ENCODE measurements around the gene AHNAK.

The AHNAK gene

DNA sequence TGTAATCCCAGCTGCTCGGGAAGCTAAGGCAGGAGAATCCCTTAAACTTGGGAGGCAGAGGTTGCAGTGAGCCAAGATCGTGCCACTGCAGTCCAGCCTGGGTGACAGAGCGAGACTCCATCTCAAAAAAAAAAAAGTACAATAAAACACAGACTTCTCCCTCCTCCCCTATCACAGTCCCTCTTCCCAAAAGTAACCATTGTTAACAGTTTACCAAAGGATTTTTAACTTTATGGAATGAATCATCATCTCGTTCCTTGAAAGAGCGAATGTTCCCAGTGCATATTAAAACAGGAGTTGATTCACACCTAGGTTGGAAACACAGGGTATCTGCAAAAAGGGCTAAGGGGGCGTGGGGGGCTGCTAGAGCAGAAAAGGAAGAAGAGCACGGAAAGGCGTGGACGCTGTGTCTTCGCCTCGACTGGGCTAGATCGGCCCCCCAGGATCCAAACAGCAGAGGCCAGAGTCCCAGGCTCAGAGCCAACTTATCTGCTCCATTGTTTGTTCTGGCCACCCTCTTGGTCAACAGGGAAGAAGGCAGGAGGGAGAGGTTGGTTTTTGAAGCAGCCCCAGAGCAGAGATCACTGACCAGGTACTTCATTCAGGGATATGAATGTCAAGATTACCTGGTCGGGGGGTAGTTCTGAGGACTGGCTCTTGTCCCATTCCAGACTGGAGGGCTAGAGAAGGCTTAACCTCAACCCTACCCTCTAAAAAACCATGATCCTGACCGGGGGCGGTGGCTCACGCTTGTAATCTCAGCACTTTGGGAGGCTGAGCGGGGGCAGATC is 2.1 kb upstream of the AHNAK start:
- Histone ChIP-seq H3K4me1 (ENCODE audit: control insufficient read depth, insufficient read depth, low read length, poor library complexity, severe bottlenecking) (peaks cover 40% of the 10 kb centered on the region), H3K36me3 (ENCODE audit: control insufficient read depth, insufficient read depth, low read length) (peaks cover 3% of the 10 kb centered on the region), H3K9me3 (ENCODE audit: control insufficient read depth, low read length) (no peaks in the 10 kb centered on the region), H3K4me3 (ENCODE audit: extremely low read depth, insufficient read depth, low read length, poor library complexity, severe bottlenecking) (no peak overlapping the region), H3K27ac (ENCODE audit: low read depth, low read length, severe bottlenecking) (no peak overlapping the region)
- WGBS, 2 experiments (ENCODE audit: insufficient coverage in 2 of 2): 90 to 91% methylated on average over 11 to 17 of the region's 17 CpGs

- H3K27ac ChIP-seq (ENCODE audit: low read depth, low read length, severe bottlenecking): peak overlapping the region; percentile 86
- 59 to 67% methylated on average over 6 of the region's 8 CpGs for WGBS, 2 experiments (ENCODE audit: insufficient coverage in 2 of 2)
- H3K4me3 ChIP-seq (ENCODE audit: extremely low read depth, insufficient read depth, low read length, poor library complexity, severe bottlenecking): peak overlapping the region; percentile 96
- peaks cover 3% of the 10 kb centered on the region for H3K36me3 ChIP-seq (ENCODE audit: control insufficient read depth, insufficient read depth, low read length)
- peaks cover 40% of the 10 kb centered on the region for H3K4me1 ChIP-seq (ENCODE audit: control insufficient read depth, insufficient read depth, low read length, poor library complexity, severe bottlenecking)
- H3K9me3 ChIP-seq (ENCODE audit: control insufficient read depth, low read length): no peaks in the 10 kb centered on the region
Measured at GRCh38 chr11:62547691-62548281, 1.2 kb upstream of the AHNAK start.

GRCh38 chr11:62546929-62547625 is 471 bp upstream of the AHNAK start:
- peaks cover 9% of the 10 kb centered on the region for H3K36me3 ChIP-seq (ENCODE audit: control insufficient read depth, insufficient read depth, low read length)
- H3K4me3 ChIP-seq (ENCODE audit: extremely low read depth, insufficient read depth, low read length, poor library complexity, severe bottlenecking): peak overlapping the region; percentile 96
- no peaks in the 10 kb centered on the region for H3K9me3 ChIP-seq (ENCODE audit: control insufficient read depth, low read length)
- H3K27ac ChIP-seq (ENCODE audit: low read depth, low read length, severe bottlenecking): peak overlapping the region; percentile 86
- 0 to 1% methylated on average over 27 to 33 of the region's 40 CpGs for WGBS, 2 experiments (ENCODE audit: insufficient coverage in 2 of 2)
- peaks cover 41% of the 10 kb centered on the region for H3K4me1 ChIP-seq (ENCODE audit: control insufficient read depth, insufficient read depth, low read length, poor library complexity, severe bottlenecking)

DNA sequence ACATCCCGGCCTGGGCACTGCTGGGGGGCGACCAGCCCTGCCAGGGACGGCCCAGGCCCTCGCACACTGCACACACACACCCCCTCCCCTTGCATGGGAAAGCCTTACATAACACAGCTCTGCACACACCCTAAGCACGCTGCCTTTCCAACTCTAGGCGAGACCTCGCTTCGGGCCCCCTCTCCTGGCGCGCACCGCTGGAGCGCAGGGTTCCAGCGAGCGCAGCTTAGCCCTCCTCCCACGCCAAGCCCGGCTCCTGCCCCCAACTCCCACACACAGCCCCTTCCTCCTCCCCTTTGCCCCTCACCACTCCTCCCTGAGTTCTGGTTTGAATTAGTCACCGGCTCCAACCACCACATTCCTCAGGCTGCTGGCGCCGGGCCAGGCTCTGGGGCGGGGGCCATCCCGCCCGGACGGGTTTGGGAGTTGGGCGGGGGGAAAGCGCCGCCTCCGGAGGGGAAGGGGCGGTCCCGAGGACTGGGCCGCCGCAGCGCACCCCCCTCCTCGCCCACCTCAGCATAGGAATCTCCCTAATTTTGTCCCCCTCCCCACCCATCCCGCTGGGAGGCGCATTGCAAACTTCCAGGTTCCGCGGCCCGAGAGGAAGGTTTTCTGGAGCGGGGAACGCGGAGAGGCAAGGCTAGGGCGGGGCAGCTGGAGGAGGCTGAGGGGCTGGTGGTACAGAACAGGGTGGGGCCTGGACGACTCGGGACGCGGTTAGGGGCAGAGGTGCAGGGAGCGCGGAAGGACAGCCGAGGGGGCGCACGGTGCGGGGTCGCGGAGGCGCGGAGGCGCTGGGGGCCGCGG is 966 bp downstream of the AHNAK start:
- peak overlapping the region; percentile 86 for H3K27ac ChIP-seq (ENCODE audit: low read depth, low read length, severe bottlenecking)
- 0% methylated on average over 25 to 41 of the region's 59 CpGs for WGBS, 2 experiments (ENCODE audit: insufficient coverage in 2 of 2)
- no peaks in the 10 kb centered on the region for H3K9me3 ChIP-seq (ENCODE audit: control insufficient read depth, low read length)
- peaks cover 23% of the 10 kb centered on the region for H3K36me3 ChIP-seq (ENCODE audit: control insufficient read depth, insufficient read depth, low read length)
- peak overlapping the region; percentile 96 for H3K4me3 ChIP-seq (ENCODE audit: extremely low read depth, insufficient read depth, low read length, poor library complexity, severe bottlenecking)
- H3K4me1 ChIP-seq (ENCODE audit: control insufficient read depth, insufficient read depth, low read length, poor library complexity, severe bottlenecking): peaks cover 48% of the 10 kb centered on the region

GRCh38 chr11:62544581-62545436 is 1.8 kb downstream of the AHNAK start:
- no peaks in the 10 kb centered on the region for H3K9me3 ChIP-seq (ENCODE audit: control insufficient read depth, low read length)
- H3K4me3 ChIP-seq (ENCODE audit: extremely low read depth, insufficient read depth, low read length, poor library complexity, severe bottlenecking): peak overlapping the region; percentile 96
- peaks cover 56% of the 10 kb centered on the region for H3K4me1 ChIP-seq (ENCODE audit: control insufficient read depth, insufficient read depth, low read length, poor library complexity, severe bottlenecking)
- peaks cover 26% of the 10 kb centered on the region for H3K36me3 ChIP-seq (ENCODE audit: control insufficient read depth, insufficient read depth, low read length)
- H3K27ac ChIP-seq (ENCODE audit: low read depth, low read length, severe bottlenecking): peak overlapping the region; percentile 86
- 0 to 3% methylated on average over 17 of the region's 32 CpGs for WGBS, 2 experiments (ENCODE audit: insufficient coverage in 2 of 2)

DNA sequence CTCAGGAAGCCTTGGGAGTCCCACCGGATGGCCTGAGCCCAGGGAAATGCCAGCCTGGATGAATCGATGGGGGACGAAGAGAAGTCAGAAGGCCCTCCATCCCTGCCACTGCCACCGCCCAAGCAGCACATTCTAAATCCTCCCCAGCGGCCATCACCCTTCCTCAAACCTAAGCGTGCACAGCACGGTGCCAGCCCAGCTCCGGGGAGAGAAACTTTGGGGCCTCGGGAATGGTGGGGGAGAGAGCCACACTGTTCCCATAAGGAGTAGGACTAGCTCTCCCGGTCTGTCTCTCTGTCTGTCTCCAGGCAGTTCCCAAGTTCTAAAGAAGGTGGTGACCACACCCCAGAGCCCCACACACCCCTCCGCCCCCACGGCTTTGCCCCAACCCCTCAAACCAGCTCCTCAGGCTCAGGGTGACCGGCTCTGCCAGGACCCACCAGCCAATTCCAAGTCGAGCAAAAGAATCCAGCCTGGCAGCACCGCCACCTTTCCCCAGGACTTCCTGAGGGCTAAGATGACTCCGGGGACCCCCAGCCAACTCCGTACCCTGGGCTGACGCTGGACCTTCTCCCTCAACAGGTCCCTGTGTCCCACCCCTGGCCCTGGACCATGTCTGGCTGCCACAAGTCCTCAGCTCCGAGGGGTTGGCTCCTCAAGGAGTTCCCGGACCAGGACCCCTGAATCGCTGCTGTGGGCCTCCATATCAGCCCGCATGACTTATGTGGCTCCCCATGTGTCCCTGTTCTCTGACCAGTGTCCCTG is 2.7 kb downstream of the AHNAK start:
- Histone ChIP-seq H3K4me1 (ENCODE audit: control insufficient read depth, insufficient read depth, low read length, poor library complexity, severe bottlenecking) (peaks cover 63% of the 10 kb centered on the region), H3K4me3 (ENCODE audit: extremely low read depth, insufficient read depth, low read length, poor library complexity, severe bottlenecking) (peak overlapping the region; percentile 96)
- WGBS, 2 experiments (ENCODE audit: insufficient coverage in 2 of 2): 52 to 77% methylated on average over 12 to 14 of the region's 22 CpGs

GRCh38 chr11:62542750-62543567 is 3.6 kb downstream of the AHNAK start:
- peak overlapping the region; percentile 75 for H3K27ac ChIP-seq (ENCODE audit: low read depth, low read length, severe bottlenecking)
- 13 to 16% methylated on average over 24 to 29 of the region's 30 CpGs for WGBS, 2 experiments (ENCODE audit: insufficient coverage in 2 of 2)
- no peaks in the 10 kb centered on the region for H3K9me3 ChIP-seq (ENCODE audit: control insufficient read depth, low read length)
- H3K4me1 ChIP-seq (ENCODE audit: control insufficient read depth, insufficient read depth, low read length, poor library complexity, severe bottlenecking): peaks cover 58% of the 10 kb centered on the region
- H3K36me3 ChIP-seq (ENCODE audit: control insufficient read depth, insufficient read depth, low read length): peaks cover 41% of the 10 kb centered on the region
- peak overlapping the region; percentile 96 for H3K4me3 ChIP-seq (ENCODE audit: extremely low read depth, insufficient read depth, low read length, poor library complexity, severe bottlenecking)

More for the DNA sequence above, 2.7 kb downstream of the AHNAK start:
- Histone ChIP-seq H3K36me3 (ENCODE audit: control insufficient read depth, insufficient read depth, low read length) (peaks cover 32% of the 10 kb centered on the region), H3K27ac (ENCODE audit: low read depth, low read length, severe bottlenecking) (peak overlapping the region; percentile 75), H3K9me3 (ENCODE audit: control insufficient read depth, low read length) (no peaks in the 10 kb centered on the region)

DNA sequence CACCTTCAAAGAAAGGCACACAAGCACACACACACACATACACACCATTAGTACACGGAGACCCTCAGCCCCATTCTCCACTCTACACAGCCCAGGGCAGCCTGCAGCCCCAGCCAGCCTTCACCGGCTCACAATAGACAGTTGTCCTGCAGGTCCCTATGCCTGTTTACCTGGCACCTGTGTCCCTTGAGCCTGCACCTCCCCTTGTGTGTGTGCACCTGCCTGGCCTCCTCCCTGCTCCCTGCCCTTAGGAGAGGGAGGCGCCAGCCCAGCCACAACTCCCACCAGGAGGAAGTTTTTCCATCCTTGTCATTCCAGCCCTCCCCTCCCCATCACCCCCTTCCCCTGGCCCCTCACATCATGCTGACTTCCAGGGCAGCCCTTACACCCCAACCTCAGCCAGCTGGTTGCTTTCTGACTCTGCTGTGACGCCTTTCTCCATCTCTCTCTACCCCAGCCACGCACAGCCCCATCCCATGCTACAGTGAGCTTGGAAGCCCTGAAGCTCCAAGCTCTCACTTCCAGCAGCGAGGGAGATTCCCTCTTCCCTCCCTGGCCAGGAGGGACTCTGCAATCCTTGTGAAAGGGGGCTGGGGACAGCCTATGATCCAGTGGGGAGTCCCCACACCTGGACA is 4.4 kb downstream of the AHNAK start:
- Histone ChIP-seq H3K9me3 (ENCODE audit: control insufficient read depth, low read length) (no peaks in the 10 kb centered on the region), H3K4me1 (ENCODE audit: control insufficient read depth, insufficient read depth, low read length, poor library complexity, severe bottlenecking) (peaks cover 51% of the 10 kb centered on the region), H3K36me3 (ENCODE audit: control insufficient read depth, insufficient read depth, low read length) (peaks cover 47% of the 10 kb centered on the region), H3K4me3 (ENCODE audit: extremely low read depth, insufficient read depth, low read length, poor library complexity, severe bottlenecking) (peak overlapping the region; percentile 96), H3K27ac (ENCODE audit: low read depth, low read length, severe bottlenecking) (no peak overlapping the region)
- WGBS, 2 experiments (ENCODE audit: insufficient coverage in 2 of 2): 84 to 91% methylated on average over 4 to 5 of the region's 6 CpGs
